H9 (cell line): ENCODE data around the gene DPF1. TPM values are rescaled to one million over a fixed set of nuclear protein-coding genes. Genes with fewer than 3 reads are reported as not detected.

Experiments used
- DNase-seq: peaks from one replicate; pipeline ENCODE4 v3.0.0-alpha.2; 2017
- H2AFZ ChIP-seq: one replicate; pipeline ENCODE4 v1.6.1; 2013; ENCODE audit warnings: mild to moderate bottlenecking, low read length, control low read depth, moderate library complexity
- H2AK5ac ChIP-seq: 2 replicates; pipeline ENCODE4 v1.6.1; 2013; ENCODE audit warnings: low read length, control low read depth, mixed read lengths; ENCODE audit not compliant: insufficient read length
- H2BK120ac ChIP-seq: one replicate; pipeline ENCODE4 v1.6.1; 2013; ENCODE audit warnings: low read depth, mild to moderate bottlenecking, low read length, control low read depth, inconsistent platforms; ENCODE audit not compliant: poor library complexity, severe bottlenecking
- H2BK12ac ChIP-seq: 2 replicates; pipeline ENCODE4 v1.6.1; 2013; ENCODE audit warnings: low read length, control low read depth, mixed read lengths, low read depth; ENCODE audit not compliant: insufficient read length
- H2BK15ac ChIP-seq: 2 replicates; pipeline ENCODE4 v1.6.1; 2013; ENCODE audit warnings: low read depth, low read length, control low read depth
- H2BK20ac ChIP-seq: one replicate; pipeline ENCODE4 v1.6.1; 2013; ENCODE audit warnings: low read depth, mild to moderate bottlenecking, low read length, control low read depth, inconsistent platforms; ENCODE audit not compliant: poor library complexity, severe bottlenecking
- H2BK5ac ChIP-seq: 2 replicates; pipeline ENCODE4 v1.6.1; 2013; ENCODE audit warnings: low read length, control low read depth, mixed read lengths; ENCODE audit not compliant: insufficient read length
- H3K14ac ChIP-seq: 2 replicates; pipeline ENCODE4 v1.6.1; 2013; ENCODE audit warnings: low read length, control low read depth; ENCODE audit not compliant: insufficient read depth
- H3K18ac ChIP-seq: 2 replicates; pipeline ENCODE4 v1.6.1; 2013; ENCODE audit warnings: low read depth, mild to moderate bottlenecking, mixed read lengths, low read length, control low read depth; ENCODE audit not compliant: insufficient read length
- H3K23ac ChIP-seq: 2 replicates; pipeline ENCODE4 v1.6.1; 2013; ENCODE audit warnings: low read length, control low read depth, mixed read lengths, low read depth; ENCODE audit not compliant: insufficient read length
- H3K23me2 ChIP-seq: 2 replicates; pipeline ENCODE4 v1.6.1; 2013; ENCODE audit warnings: low read depth, mild to moderate bottlenecking, mixed read lengths, low read length, control low read depth; ENCODE audit not compliant: insufficient read length, poor library complexity, severe bottlenecking
- H3K27ac ChIP-seq: 2 replicates; pipeline ENCODE4 v1.5.1; 2013; ENCODE audit warnings: low read length, control low read depth, mixed read lengths, low read depth; ENCODE audit not compliant: insufficient read length
- H3K27me3 ChIP-seq: 2 replicates; pipeline ENCODE4 v1.6.1; 2013; ENCODE audit warnings: low read length, control low read depth, inconsistent platforms; ENCODE audit not compliant: insufficient read depth
- H3K4ac ChIP-seq: 2 replicates; pipeline ENCODE4 v1.6.1; 2013; ENCODE audit warnings: low read depth, mild to moderate bottlenecking, control low read depth, inconsistent platforms, low read length, moderate library complexity
- H3K4me1 ChIP-seq: 2 replicates; pipeline ENCODE4 v1.6.1; 2013; ENCODE audit warnings: low read length, control low read depth, inconsistent platforms; ENCODE audit not compliant: insufficient read depth
- H3K4me2 ChIP-seq: 2 replicates; pipeline ENCODE4 v1.6.1; 2013; ENCODE audit warnings: low read length, control low read depth, mixed read lengths; ENCODE audit not compliant: insufficient read length, insufficient read depth
- H3K56ac ChIP-seq: 2 replicates; pipeline ENCODE4 v1.6.1; 2013; ENCODE audit warnings: low read depth, mild to moderate bottlenecking, mixed read lengths, low read length, control low read depth; ENCODE audit not compliant: insufficient read length
- H3K79me1 ChIP-seq: 2 replicates; pipeline ENCODE4 v1.6.1; 2013; ENCODE audit warnings: low read depth, mild to moderate bottlenecking, moderate library complexity, low read length, control low read depth, inconsistent platforms; ENCODE audit not compliant: insufficient read depth, poor library complexity, severe bottlenecking
- H3K79me2 ChIP-seq: 2 replicates; pipeline ENCODE4 v1.6.1; 2013; ENCODE audit warnings: low read length, control low read depth, inconsistent platforms; ENCODE audit not compliant: insufficient read depth
- H3K9ac ChIP-seq: 2 replicates; pipeline ENCODE4 v1.6.1; 2013; ENCODE audit warnings: low read length, control low read depth, mixed read lengths; ENCODE audit not compliant: insufficient read length; ENCODE audit errors: extremely low read depth
- H3K9me3 ChIP-seq: one replicate; pipeline ENCODE4 v1.6.1; 2013; ENCODE audit warnings: low read depth, low read length, inconsistent platforms; ENCODE audit not compliant: control insufficient read depth
- H3T11ph ChIP-seq: one replicate; pipeline ENCODE4 v1.6.1; 2013; ENCODE audit warnings: mild to moderate bottlenecking, low read length, control low read depth, inconsistent platforms
- H4K20me1 ChIP-seq: one replicate; pipeline ENCODE4 v1.6.1; 2013; ENCODE audit not compliant: control insufficient read depth, insufficient read length, insufficient read depth
- H4K5ac ChIP-seq: 2 replicates; pipeline ENCODE4 v1.6.1; 2013; ENCODE audit warnings: low read depth, mild to moderate bottlenecking, mixed read lengths, low read length, control low read depth; ENCODE audit not compliant: insufficient read length
- H4K8ac ChIP-seq: replicated peaks from 2 replicates; pipeline ENCODE4 v1.6.1; 2013; ENCODE audit warnings: low read length, control low read depth, mixed read lengths, low read depth; ENCODE audit not compliant: insufficient read length
- H4K91ac ChIP-seq: 2 replicates; pipeline ENCODE4 v1.6.1; 2013; ENCODE audit warnings: low read depth, mild to moderate bottlenecking, moderate library complexity, mixed read lengths, low read length, control low read depth; ENCODE audit not compliant: insufficient read length
- H3K27ac Mint-ChIP-seq, 3 experiments: 2 replicates in 2 of 3; 3 replicates in 1 of 3; pipeline ENCODE4 v1.8.0; 2020 to 2021; ENCODE audit warnings: mixed read lengths in 3 of 3, mild to moderate bottlenecking in 1 of 3, moderate library complexity in 1 of 3
- H3K27me3 Mint-ChIP-seq: 2 replicates; pipeline ENCODE4 v1.8.0; 2021; ENCODE audit warnings: low read depth, mild to moderate bottlenecking, moderate library complexity, mixed read lengths
- H3K36me3 Mint-ChIP-seq, 3 experiments: 2 replicates in 2 of 3; 3 replicates in 1 of 3; pipeline ENCODE4 v1.8.0; 2020 to 2021; ENCODE audit warnings: low read depth in 3 of 3, mixed read lengths in 3 of 3; ENCODE audit not compliant: insufficient read depth in 1 of 3
- H3K4me1 Mint-ChIP-seq, 2 experiments: 2 replicates each; pipeline ENCODE4 v1.8.0; 2020; ENCODE audit warnings: mixed read lengths in 2 of 2
- H3K4me3 Mint-ChIP-seq, 2 experiments: 2 replicates in 1 of 2; 3 replicates in 1 of 2; pipeline ENCODE4 v1.8.0; 2020 to 2021; ENCODE audit warnings: mild to moderate bottlenecking in 2 of 2, mixed read lengths in 2 of 2, moderate library complexity in 1 of 2
- H3K9me3 Mint-ChIP-seq, 2 experiments: 2 replicates in 1 of 2; 3 replicates in 1 of 2; pipeline ENCODE4 v1.8.0; 2020; ENCODE audit warnings: mild to moderate bottlenecking in 2 of 2, mixed read lengths in 2 of 2, moderate library complexity in 1 of 2
- WGBS: extraction: QIAGEN DNeasy Blood & Tissue Kit; methylation state at CpG from one replicate; pipeline ENCODE4 v1.1.7; 2013; ENCODE audit warnings: missing lambda C conversion rate, low lambda C conversion rate, mixed read lengths; ENCODE audit not compliant: insufficient read length; ENCODE audit errors: extremely low coverage; 5-methylcytosine and 5-hydroxymethylcytosine counted together
- total RNA-seq: library from RNA; stranded (reverse); gene quantifications from 2 replicates; pipeline ENCODE4 v1.2.1, GENCODE V29; 2021
- TF ChIP-seq, protein P1 (sequence below): fragments of 200-600 bp; sonication (generic); conservative IDR thresholded peaks from 3 replicates; pipeline ENCODE4 v1.8.0; 2021; ENCODE audit warnings: antibody characterized with exemption, mild to moderate bottlenecking

The DPF1 gene
- total RNA-seq, 1 experiment from 2014 or later: 12.0 TPM

DNA sequence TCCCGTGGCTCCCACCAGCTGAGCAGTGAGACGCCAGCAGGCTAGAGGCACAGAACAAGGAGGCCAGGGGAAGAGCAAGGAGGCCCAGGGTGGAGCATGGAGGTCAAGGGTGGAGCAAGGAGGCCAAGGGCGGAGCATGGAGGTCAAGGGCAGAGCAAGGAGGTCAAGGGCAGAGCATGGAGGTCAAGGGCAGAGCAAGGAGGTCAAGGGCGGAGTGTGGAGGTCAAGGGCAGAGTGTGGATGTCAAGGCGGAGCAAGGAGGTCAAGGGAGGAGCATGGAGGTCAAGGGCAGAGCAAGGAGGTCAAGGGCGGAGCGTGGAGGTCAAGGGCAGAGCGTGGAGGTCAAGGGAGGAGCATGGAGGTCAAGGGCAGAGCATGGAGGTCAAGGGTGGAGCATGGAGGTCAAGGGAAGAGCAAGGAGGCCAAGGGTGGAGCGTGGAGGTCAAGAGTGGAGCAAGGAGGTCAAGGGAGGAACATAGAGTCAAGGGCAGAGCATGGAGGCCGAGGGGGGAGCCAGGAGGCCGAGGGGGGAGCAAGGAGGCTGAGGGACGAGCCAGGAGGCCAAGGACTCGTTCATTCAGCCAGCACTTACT is 27.7 kb downstream of the DPF1 start:
- Histone ChIP-seq H2BK15ac (no peak overlapping the region), H2BK120ac (no peak overlapping the region), H4K20me1 (no peaks in the 10 kb centered on the region), H3K9me3 (no peaks in the 10 kb centered on the region), H2AK5ac (no peak overlapping the region), H3K4me2 (no peak overlapping the region), H3K27me3 (no peaks in the 10 kb centered on the region), H3K27ac (no peak overlapping the region), H3K23me2 (no peaks in the 10 kb centered on the region), H2AFZ (no peak overlapping the region), H3T11ph (no peak overlapping the region), H4K91ac (no peak overlapping the region), H3K79me1 (no peaks in the 10 kb centered on the region), H3K23ac (no peak overlapping the region), H3K79me2 (no peaks in the 10 kb centered on the region), H3K18ac (peak overlapping the region; percentile 15), H2BK20ac (no peak overlapping the region), H3K4me1 (no peaks in the 10 kb centered on the region), H3K56ac (no peak overlapping the region), H3K9ac (no peak overlapping the region), H3K4ac (no peak overlapping the region), H3K14ac (no peak overlapping the region), H4K5ac (no peak overlapping the region), H4K8ac (no peak overlapping the region), H2BK12ac (no peak overlapping the region), H2BK5ac (no peak overlapping the region)
- no peak for DNase-seq
- peaks cover 14 to 22% (median 17%) of the 10 kb centered on the region in 3 experiments for H3K36me3 Mint-ChIP-seq
- TF ChIP-seq, protein P1, sequence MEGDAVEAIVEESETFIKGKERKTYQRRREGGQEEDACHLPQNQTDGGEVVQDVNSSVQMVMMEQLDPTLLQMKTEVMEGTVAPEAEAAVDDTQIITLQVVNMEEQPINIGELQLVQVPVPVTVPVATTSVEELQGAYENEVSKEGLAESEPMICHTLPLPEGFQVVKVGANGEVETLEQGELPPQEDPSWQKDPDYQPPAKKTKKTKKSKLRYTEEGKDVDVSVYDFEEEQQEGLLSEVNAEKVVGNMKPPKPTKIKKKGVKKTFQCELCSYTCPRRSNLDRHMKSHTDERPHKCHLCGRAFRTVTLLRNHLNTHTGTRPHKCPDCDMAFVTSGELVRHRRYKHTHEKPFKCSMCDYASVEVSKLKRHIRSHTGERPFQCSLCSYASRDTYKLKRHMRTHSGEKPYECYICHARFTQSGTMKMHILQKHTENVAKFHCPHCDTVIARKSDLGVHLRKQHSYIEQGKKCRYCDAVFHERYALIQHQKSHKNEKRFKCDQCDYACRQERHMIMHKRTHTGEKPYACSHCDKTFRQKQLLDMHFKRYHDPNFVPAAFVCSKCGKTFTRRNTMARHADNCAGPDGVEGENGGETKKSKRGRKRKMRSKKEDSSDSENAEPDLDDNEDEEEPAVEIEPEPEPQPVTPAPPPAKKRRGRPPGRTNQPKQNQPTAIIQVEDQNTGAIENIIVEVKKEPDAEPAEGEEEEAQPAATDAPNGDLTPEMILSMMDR: no peak
- H3K4me3 Mint-ChIP-seq: peak overlapping the region in 1 of 2 experiments; percentile 32; a peak in 2 of 5 replicates
- H3K9me3 Mint-ChIP-seq: no peaks in the 10 kb centered on the region; a peak in 1 of 5 replicates
- H3K27me3 Mint-ChIP-seq: peaks cover 1% of the 10 kb centered on the region; the same call in 1 of the 2 replicates
- H3K4me1 Mint-ChIP-seq: no peaks in the 10 kb centered on the region
- H3K27ac Mint-ChIP-seq: peak overlapping the region in 2 of 3 experiments; percentile 79 to 89; a peak in 3 of 7 replicates
- WGBS: no CpG with 5 or more reads among the region's 13 CpGs
